GM21529 (cell line): ENCODE data around the gene ENG.

Experiments
- ATAC-seq: cut with Tn5 transposase; IDR thresholded peaks from one replicate; pipeline ENCODE4 v1.9.1; 2021; ENCODE audit not compliant: unreplicated experiment

The ENG gene

DNA sequence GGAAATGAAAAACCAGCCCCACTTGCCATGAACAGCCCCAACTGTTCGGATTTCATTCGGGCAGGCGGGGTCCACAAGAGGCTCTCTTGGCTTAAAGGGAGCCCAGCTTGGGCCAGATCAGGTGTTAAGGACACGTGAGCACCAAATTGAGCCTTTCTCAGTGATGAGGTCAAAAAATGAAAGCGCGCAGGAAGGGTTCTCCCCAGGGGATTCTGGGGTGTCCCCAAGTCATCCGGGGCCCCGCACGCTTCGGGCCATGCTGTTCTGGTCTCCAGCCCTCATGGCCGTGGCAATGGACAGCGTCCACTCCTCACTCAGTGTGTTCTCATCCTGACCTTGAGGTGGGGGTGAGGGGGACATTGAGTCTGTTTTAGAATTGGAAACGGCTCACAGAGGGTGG is 12.1 kb upstream of the ENG start:
- peak; percentile 47 for ATAC-seq

DNA sequence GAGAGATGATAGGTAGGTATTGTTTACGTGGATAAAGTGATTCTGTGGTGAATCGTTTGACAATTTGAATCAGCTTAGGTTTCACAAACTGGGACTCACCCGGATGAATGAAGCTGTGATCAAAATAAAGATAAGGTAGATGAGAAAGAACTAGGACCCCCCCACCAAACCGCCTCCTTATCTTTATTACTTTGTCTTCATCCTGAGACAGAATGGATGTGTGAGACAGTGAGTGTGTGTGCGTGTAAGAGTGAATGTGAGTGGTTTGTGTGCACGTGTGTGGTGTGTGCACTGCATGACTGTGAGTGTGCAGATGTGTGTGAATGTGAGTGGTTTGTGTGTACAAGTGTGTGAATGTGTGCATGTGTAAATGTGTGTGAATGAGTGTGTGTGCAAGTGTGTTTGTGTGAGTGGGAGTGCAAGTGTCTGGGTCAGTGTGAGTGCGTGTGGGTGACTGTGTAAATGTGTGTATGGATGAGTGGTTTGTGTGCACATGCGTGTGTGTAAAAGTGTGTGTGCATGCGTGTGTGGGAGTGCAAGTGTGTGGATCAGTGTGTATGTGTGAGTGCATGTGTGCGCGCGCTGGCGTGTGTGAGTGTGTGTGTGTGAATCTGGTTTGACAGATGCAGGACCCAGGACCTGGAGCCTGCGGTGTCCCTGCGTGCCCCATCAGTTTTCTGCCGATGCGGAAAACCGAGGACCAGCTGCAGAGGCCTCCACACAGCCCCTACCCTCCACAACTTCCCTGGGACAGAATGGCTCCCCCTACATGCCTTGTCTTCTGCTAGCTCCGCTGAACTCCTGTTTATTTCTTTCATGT is 11.4 kb upstream of the ENG start:
- no peak for ATAC-seq

DNA sequence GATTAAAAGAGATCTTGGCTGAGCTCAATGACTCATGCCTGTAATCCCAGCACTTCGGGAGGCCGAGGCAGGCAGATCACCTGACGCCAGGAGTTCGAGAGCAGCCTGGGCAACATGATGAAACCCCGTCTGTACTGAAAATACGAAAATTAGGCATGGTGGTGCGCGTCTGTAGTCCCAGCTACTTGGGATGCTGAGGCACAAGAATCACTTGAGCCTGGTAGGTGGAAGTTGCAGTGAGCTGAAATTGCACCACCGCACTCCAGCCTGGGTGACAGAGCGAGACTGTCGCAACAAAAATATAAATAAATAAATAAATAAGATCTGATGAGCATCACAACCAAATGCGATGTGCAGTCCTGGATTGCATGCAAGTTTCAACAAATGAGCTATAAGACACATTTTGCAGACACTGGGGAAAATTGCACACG is 8.7 kb upstream of the ENG start:
- no peak for ATAC-seq

DNA sequence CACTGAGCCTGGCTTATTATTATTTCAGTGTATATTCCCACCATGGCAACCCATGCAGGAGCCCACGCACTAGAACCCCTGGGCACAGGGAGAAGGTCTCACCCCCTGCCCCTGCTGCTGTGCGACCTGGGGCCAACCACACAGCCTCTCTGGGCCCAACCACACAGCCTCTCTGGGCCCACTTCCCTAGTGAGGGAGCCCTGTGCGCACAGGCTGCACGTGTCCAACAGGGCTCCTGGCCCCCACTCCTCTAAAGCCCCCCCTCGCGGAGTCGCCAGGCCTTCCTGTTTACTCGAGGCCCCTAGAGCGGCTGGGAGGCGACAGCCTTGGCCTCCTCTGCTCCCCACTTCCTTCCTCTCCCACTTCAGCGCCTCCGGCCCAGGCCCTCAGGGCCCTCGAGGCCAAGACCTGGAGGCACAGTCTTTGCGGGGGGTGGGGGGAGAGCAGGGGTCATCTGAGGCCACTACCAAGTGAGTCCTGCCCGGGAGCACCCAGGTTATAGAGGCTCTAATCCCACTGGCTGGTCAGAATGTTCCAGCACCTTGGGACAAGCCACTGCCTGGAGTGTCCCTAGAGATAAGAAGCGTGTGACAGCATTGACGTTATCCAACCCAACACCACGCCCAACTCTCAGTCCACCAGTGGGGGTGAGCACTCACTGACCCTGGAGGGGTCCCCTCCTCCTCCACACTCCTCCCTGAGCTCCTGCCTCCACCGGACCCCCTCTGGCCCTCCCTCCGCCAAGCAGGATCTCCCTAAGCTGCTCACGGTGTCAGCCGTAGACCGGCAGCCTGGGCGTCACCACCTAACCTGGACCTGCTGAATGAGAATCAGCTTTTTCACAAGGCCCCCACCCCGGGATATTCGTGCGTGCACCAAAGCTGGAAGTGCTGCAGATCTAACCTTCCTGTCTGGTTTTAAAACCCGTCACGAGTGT is 7.9 kb upstream of the ENG start:
- ATAC-seq = no peak

DNA sequence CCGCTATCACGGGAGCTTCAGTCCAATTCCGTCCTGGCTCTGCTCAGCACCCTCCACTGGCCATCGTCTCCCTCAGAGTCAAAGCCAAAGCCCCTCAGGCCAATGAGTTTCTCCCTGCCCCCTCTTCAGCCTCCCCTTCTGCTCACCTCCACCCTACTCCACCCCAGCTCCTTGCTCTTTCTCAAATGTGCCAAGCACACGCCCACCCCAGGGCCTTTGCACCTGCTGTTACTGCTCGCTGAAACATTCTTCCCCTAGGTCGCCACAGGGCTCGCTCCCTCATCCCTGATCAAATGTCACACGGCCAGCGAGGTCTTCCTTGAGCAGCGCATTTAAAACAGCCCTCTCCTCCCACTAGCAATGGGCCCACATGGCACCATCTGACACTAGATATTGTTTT is 6.3 kb upstream of the ENG start:
- ATAC-seq = no peak

DNA sequence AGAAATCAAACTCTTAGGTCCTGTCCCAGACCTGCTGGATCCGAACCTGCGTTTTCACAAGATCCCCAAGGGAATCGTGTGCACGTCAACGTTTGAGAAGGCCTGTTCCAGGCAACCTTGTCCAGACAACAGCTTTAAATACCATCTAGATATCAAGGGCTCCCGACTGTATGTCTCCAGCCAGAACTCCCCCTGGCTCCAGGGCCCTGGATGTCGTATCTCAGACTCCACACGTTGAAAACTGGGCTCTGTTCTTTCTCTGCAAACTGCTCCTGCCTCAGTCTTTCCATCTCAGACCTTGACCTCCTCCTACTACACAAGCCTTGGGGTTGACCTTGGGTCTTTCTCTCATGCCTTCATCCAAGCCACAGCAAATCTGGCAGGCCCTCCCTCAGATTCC is 5.8 kb upstream of the ENG start:
- no peak for ATAC-seq

DNA sequence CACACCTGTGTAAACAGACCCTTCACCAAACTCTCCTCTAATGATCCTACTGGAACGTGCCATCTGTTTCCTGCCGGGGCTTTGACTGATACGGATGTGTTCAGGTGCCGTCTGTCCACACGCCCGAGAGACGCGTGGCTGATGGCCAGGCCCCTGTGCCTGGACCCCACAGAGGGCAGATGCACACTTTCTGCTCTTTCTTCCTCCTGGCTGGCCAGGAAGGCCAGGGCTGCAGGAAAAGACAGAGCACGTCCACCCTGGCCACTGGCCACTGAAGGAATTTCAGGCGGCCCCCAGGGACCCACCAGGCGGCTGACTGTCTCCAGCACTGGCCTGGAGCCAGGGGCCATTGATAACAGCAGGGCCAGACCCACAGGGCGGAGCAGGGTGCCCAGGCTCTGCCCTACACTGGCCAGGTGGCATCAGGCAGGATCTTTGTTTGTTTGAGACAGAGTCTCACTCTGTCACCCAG is 3.6 kb upstream of the ENG start:
- ATAC-seq = no peak

DNA sequence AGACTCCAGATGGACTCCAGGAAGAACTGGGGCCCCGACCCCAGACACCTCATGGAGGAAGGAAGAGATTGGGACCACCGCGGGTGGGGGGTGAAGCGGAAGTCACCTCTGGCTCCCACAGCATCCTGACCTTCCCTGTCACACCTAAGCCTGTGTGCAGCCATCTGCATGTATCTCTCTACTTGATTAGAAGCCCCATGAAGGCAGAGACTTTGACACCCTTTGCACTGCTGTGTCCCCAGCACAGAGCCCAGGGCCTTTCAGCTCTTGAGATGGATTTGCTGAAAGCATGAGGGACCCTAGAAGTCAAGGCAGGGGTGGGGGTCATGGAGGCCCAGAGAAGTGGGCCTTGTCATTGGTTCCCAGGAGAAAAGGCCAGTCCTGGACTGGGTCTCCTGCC is 2.8 kb upstream of the ENG start:
- no peak for ATAC-seq

DNA sequence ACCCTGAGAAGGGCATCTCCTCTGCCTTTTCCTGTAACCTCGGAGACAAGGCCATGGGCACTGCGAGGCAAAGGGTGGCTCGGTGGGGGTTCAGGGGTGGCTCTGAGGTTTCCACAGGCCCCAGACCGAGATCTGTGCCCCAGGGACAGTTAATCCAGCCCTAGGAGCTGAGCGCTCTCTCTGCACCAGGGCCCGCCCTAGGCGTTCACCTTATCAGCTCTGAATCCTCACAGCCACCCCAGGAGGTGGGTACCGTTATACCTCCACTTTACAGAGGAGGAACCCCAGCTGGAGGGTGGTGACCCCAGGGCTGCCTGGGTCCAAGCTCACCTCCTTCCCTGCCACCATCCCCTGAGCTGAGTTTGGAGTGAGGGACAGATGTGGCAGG is 2.3 kb upstream of the ENG start:
- ATAC-seq = no peak

DNA sequence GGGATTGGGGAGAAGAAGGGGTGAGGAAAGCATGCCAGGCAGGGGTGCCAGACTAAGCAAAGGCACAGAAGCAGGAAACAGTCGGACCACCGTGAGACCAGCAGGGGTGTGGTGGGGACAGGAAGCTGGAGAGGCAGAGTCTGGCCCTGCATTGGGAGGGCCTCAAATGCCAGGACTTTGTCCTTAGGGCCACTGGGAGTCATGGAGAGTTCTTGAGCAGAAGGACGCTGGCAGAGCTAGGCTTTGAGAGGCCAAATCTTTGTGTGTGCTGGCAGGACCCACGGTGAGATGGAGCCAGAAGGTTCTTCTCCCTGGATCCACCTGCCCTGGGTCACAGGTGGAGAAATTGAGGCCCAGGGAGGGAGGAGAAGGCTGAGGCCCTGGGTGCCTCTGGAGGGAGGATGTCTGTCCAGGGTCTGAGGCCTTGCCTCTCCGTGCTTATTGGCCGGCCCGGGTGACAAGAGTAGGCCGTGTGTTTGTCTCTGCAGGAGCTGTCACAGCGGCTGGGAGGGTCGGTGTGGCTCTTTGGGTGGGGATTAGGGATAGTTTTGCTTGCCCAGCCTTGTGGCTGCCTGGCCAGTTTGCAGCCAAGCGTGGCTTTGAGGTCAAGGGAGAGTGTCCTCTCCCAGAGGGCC is 1.8 kb upstream of the ENG start:
- no peak for ATAC-seq

DNA sequence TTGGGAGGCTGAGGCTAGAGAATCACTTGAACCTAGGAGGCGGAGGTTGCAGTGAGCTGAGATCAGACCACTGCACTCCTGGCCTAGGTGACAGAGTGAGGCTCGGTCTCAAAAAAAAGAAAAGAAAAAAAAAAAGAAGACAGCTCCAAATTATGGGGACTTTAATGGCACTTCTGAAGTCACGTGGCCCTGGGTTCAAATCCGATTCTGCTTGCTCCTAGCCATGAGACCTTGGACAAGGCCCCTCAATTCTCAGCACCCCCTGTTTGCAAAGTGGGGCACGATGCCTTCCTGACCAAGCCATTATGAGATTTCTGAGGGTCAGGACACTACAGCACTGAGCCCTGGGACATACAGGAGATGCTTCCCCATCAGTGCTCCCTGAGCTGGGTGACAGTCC is 1.1 kb upstream of the ENG start:
- no peak for ATAC-seq

DNA sequence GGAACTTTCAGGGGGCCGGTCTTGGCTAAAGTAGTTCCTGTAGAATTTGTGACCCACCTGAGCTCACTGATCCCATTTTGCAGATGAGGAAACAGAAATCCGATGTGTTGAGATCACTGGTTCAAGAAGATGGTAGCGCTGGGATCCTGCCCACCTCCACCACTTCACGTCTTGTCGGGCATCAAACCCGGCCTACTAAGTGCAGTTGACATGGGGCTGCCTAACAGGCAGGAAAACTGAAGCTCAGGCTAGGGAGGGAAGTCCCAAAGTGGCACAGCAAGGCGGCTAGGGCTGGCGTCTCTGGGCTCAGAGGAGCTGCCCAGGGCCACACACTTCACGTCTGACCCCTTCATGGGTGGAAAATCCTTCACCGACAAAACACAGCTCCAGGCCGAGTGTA is 502 bp upstream of the ENG start:
- no peak for ATAC-seq

DNA sequence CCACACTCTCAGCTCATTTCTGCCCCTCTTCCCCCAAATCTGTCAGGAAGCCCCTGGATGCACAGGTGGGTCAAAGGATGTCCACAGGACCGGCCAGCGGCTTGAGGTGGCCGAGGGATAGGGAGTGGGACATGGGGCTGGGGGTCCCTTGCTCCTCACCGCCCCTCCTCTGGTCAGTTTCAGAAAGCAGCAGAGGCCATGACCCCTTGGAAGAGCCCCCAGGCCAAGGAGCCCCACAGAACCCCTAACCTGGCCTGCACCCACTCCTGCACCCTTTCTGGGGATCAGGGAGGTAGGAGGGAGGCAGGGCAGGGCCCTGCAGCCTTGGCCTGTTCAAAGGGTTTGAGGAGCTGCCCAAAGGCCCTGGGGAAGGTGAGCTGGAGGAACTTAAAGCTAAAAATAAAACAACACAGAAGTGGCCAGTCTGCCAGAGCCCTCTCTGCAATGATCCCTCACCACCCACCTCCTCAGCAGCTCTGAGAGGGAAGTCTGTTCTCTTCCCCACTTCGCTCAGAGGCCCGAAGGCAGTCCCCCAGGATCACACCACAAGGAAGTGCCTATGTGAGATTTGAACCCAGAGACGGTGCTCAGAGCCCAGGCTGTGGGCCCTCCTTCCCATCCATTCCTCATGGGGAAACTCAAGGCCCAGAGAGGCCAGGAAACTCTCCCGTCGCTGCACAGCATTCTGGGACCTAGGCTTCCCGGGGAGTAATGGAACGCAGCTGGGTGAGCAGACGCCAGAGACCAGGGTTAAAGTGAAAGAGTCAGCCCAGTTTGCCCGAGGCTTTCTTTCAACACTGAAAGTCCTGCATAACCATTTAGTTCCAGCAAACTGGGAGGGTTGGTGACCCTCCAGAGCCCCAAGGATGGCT is 910 bp downstream of the ENG start:
- ATAC-seq = no peak

DNA sequence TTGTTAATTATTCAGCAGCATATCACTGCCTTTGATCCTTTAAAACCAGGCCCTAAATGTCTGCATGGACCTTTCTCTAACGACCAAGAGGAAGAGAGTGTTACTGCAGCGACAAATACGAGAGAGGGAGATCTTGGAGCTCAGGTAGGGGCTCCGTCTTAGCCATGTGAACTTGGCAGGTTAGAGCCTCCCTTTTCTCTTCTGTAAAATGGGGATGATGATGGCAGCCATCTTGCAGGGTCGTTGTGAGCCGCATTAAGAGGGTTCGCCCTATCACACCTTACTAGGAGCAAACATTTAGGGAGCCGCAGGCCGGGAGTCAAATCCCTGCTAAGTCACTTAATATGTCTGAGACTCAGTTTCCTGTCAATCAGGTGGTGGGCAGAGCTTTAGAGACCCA is 1.6 kb downstream of the ENG start:
- ATAC-seq = no peak

DNA sequence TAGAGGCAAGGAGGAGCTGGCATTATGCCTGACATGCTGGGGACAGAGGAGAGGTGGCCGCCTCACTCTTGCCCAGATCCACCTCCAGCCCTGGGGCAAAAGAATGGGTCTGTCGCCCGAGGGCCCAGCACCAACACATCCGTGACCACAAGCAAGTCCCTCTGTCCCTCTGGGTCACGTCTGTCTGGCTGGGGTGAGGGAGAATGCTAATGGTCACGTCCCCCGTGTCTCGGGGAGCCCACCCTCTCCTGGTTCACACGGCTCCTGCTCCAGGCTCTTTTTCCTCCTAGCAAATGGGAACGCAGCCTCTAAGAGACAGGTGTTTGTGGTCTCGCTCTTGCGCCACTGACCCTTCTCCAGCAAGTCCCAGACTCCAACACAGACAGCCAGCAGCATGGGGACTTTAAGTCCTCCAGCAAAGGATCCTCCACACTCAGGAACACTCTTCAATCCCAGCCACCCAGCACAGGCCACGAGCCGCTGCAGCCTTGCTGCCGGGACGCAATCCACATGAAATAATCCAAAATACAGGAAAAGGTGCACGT is 4.1 kb downstream of the ENG start:
- ATAC-seq = no peak

DNA sequence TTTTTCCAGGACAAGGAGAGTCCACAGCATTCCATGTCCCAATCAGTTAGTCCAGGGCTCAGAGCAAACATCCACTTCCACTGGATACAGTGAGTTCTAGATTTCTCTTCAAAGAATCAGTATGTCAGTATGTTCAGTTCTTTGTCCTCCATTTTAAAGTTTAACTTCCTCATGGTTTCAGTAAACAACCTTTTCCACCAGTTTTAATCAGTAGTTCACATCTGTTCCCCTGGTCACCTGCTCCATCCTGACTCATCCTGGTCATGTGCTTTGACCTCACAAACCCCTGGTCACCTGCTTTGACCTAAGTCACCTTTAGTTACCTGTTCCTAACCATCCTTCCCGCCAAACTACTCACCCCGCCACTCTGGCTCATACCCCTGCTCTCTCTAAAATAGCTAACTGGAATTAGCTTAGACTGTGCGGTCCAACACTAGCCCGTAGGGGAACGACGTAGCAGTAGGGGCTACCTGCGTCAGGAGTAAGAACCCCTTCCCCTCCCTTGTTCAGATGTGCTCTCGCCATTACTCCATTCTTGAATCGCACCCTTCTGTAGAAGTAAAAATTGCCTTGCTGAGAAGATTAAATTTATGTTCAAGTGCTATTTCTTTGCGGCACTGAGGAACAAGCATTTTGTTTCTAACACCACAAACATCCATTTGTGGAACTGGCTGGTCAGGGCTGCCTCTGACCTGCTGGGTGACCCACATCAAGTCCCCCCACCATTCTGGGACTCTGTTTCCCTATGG is 5.5 kb downstream of the ENG start:
- no peak for ATAC-seq

DNA sequence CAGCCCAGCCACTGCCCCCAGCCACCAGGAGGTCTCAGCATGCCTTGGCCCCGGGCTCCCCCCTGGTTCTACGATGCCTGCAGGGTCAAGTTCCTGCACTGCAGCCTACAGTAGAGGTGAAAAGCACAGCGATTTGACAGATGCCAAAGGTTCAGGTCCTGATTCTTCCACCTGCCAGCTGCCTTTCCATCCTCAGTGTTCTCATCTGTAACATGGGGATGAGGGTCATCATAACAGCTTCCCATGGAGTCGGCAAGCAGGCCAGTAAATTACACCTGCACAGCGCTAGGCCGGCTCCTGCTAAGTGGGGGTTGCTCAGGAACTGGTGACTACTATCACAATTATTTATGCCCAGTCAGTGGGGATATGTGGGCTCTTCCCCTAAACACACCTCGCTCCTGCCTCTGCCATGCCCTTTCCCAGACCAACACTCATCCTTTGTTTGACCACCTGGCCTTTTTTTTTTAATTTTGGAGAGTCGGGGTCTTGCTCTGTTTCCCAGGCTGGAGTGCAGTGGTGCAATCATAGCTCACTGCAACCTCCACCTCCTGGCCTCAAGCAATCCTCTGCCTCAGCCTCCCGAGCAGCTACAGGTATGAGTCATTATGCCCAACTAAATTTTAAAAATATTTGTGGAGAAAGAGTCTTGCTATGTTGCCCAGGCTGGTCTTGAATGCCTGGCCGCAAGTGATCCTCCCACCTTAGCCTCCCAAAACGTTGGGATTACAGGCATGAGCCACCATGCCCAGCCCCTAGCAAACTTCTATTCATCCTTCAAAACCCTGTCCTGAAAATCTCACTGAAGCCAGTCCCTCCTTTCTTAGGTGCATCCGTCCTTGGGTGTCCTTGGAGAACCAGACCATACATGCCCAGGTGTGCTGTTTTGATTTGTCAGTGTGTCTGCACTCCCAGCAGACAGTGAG is 6.4 kb downstream of the ENG start:
- ATAC-seq = no peak

DNA sequence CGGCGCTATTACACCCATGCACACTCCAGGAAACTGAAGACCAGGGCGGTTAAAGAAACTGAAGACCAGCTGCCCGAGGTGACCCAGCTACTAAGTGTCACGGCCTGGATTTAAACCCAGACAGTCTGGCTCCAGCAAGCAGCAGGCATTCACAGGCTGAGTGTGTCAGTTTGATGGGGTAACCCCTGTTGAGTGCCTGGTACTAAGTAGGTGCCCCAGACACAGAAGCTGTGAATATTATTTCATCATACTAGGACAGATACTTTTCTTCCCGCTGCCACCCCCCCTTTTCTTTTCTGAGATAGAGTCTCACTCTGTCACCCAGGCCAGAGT is 7.3 kb downstream of the ENG start:
- no peak for ATAC-seq
